GM19043 (cell line): Measurements from ENCODE around the gene VSNL1.

ENCODE experiments used
- ATAC-seq: cut with Tn5 transposase; IDR thresholded peaks from one replicate; pipeline ENCODE4 v1.9.1; 2021; ENCODE audit warnings: low read depth; ENCODE audit not compliant: unreplicated experiment

Gene VSNL1

DNA sequence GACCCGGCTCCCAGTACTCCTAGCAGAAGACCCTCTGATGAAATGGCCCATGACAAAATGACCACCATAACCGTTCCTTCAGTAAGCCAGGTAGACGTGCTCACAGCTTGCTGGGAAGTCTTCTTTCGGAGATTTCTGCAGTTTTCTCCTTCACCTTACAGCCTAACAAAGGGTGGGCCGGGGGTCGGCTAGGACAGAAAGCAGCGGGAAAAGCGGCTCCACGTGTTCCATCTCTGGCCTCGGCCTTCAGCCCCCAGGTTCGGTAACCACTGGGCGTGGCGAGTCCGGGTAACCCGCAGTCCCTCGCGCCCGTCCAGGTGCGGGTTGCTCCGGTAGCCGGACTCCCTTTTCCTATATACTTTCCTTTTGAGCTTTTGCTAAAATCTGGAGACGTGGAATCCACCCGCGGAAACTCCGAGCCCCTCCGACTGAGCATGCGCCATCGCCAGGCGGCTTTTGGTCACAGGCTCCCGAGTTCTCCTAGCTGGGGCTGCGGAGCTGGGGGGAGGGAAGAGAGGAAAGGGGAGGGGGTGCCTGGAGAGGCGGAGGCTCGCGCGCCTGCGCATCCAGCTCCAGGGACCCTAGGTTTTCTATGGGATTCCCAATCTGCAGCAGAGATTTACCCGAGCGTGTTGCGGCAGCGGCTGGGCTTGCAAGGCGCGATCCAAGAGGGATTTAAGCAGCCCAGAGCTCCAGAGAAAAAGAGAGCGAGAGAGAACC lies at the start of gene VSNL1:
VSNL1 (plus strand) TSS at position 604 of the 720 bp plus-strand sequence. CDS start 51,379 bp downstream, outside the sequence.
- no peak for ATAC-seq

DNA sequence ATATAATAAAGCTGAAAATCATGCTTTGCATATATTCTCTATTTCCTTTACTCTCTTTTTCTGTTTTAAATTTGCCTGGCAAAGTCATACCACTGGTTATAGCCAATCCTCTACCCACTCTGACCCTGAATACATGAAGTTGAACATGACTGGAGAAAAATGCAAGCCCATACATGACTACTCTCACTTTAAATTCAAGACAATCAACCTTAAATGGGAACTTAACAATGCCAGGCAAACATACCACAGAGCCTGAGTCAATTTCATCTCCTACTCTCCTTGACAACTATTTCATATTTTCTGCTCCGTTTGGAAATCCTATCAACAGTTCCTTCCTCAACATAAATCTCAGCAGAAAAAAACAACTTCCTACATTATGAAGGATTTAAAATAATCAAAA lies 44.9 kb upstream of the VSNL1 start:
- no peak for ATAC-seq

DNA sequence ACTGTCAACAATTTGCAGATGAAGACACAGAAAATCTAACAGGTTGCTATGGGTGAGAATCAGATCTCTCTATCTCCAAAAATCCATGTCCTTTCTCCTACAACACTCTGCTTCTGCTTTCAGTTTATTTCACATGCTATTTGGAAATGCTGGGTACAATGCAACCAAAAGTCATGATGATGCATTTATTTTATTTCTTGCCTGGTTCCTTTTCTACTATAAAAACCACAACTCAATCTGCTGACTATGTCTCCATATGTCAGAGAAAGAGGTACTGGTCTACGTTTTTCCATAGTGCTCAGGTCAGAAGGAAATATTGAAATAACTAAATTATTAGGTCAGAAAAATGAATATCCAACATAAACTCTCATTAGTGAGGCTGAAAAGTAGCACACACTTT lies 42.8 kb upstream of the VSNL1 start:
- ATAC-seq: no peak

DNA sequence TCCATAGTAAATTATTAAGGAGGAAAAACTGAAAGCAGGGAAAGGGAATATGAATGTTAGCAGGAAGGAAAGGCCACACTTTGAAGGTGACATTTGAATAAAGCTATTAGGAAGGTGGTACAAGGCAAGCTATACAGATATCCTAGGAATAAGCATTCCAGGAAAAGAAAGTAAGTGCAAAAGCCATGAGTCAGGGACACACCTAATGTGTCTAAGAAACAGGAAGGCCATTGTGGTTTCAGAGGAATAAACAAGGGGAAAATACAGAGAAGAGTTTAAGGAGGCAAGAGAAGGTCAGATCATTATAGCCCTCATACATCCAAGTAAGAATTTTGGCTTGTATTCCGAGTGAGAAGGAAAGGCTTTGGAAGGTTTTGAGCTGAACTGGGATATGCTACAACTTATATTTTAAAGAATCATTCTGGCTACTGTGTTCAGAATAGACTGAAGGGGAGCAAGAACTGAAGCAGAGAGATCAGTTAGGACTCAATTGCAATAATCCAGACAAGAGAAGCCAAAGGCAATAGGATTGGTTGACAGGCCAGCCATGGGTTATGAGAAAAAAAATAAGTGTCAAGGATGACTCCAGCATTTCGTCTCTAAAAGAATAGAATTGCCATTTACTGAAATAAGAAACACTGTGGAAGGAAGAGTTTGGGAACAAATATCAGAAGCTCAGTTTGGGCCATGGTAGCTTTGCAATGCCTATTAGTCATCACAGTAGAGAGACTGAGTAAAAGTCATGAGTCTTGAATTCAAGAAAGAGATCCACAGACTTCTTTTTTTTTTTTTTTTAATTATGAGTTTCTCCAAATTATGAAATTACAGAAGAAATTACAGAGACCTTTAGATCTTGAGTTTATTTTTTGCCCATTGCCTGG lies 33.5 kb upstream of the VSNL1 start:
- ATAC-seq: no peak

DNA sequence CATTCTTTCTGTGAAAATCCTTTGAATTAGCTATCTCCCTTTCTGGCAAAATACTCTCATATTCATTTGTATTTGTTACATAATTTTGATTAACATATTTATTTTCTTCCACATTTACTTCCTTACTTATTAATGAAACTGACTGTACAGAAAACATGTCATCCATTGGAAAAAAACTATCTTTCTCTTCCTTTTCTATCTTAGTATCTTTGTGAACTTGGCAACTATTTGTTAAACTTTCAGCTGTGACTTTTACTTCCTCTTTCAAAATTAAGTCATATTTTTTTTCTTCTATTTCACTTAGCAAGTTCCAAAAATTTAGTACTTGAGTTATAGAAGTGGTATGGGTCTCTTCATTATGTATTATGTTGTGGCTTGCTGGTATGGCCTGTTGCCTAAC lies 24.8 kb upstream of the VSNL1 start:
- ATAC-seq: peak; percentile 36

DNA sequence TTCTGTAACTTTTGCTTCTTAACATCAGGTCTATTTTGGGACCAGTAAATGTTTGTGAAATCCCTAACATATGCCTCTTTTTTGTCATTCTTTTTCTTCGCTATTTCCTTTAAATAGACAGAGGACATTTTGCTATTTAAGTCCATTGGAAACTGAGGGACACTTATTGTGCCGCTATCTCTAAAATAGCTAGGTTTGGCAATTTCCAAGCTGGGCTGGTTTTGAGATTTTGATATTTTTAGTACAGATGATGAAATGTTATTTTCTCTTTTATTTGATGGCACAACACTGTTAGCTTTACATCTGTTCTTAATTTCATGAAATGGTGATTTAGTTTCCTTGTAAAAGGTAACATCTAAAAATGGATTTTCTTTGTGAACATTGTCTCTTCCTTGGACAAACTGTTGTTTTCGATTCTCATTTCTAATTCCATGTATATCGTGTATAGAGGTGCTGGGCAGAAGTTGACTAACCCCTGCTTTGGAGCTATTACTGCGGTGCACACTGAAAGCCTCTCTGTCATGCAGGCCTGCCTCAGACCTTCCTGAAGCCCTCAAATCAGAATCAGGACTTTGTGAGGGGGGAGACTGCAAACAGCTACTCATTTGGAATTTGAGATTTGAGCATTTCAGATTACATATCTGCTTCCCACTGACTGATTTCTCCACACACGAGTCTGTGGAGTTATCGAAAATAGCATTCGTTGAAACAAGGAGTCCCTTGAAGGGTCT lies 22.9 kb upstream of the VSNL1 start:
- peak; percentile 40 for ATAC-seq

DNA sequence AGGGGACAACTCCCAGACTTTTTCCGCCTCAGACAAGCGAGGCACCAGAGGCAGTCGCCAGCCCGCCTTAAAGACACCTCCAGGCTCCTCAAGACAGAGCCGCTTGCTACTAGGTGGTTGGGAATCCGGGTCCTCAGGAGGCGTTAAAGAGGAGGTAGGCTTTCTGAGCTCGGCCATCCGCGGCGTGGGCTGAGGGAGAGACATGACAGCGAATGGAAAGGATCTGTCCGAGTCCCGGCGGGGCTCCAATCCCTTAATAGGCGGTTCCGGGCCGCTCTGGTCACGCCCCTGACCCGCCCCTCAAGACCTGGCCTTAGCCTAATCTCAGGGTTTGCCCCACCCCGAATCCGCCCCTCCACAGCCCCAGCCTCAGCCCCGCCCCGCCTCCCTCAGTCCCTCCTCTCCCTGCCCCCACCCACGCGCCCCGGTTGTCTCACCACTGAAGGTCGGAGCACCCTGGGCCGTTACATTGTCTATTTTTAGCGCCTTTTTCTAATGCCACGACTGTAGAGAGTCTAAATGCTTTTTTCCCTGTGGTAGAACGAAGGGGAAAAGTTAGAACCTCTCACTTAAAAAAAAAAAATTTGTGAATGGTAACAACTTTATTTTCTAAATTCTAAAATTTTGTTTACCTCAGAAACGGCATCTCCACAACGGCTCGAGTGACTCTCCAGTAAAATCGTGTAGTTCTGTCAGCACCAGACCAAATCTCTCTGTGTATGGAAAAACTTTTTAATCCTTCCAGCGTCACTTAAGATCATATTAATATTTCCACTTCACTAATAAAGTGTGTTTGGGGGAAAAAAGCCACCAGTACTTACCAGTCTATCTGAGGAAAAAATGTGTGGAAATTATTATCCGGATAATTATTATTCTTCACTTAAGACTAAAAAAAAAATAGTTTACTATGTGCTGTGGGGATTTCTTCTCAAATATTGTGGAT lies 22.0 kb upstream of the VSNL1 start, which contains the start of gene RAD51AP2:
RAD51AP2 (minus strand) TSS at position 229 of the 943 bp plus-strand sequence; CDS start at position 204, 25 bp downstream.
- peak; percentile 74 for ATAC-seq

DNA sequence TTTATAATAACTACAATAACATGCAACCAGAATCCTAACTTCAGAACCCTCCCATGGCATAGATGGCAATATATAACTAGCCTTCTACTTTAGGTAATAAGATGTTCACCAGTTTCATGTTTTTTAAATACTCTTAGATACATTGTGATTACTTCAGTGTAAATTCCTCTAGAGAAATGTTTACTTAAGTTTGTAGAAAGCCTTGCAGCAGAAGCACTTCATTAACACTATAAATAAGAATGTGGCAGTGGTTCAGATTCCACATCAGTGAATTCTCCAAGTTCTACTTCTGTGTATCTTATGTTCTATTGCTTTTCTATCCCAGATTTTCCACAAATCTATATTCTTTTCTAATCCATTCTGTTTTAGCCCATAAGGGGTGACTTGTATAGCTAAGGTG lies 21.0 kb upstream of the VSNL1 start:
- ATAC-seq: no peak

DNA sequence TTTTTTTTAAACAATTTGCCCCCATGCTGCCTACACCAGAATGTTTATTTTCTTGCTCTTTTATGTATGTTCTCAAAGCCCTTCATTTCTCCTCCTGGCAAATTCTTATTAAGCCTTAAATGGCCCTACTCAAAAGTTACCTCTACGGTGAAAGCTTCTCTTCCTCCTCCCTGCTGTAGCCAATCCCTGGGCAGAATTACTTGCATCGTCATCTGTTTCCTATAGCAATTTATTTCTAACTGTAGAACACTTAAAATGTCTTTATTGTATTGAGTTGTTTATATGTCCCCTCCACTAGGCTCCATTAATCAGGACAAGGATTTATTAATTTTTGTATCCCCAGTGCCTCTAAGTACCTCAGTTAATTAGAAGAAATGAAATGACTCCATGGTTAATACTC lies 19.7 kb upstream of the VSNL1 start:
- ATAC-seq: no peak

DNA sequence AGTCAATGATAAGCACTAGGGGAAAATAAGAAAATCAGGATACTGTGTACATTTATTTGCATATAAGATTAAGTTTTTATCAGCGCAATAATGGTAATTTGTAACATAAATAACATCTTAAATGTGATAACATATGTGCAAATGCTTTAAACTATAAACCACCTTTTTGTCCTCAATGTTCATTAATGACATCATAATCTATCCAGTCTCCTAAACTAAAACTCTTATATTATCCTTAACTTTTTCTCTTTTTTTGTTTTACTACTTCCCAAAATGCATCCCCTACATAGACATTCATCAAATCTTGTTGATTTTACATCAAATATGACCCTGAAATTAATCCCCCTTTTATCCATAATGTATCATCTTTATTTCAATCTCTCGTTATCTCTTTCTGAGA lies 18.9 kb upstream of the VSNL1 start:
- ATAC-seq: no peak

DNA sequence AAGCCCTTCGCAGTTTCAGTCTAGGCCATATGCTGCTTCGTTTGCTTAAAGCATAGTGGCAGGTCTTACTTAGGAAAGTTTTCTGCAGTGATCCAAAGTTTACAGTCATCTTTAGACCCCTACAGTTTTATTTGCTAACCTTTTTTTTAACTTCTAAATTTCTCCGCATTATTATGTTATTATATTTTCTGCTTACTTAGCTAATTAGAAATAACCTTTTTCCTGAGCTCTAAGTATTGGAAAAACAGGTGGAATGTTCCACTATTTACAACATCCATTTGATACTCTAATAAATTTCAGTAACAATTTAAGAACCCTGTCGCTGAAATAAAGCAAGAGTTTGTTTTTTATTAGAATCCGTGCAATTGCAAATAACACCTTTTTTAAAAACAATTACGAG lies 18.2 kb upstream of the VSNL1 start:
- ATAC-seq: no peak

DNA sequence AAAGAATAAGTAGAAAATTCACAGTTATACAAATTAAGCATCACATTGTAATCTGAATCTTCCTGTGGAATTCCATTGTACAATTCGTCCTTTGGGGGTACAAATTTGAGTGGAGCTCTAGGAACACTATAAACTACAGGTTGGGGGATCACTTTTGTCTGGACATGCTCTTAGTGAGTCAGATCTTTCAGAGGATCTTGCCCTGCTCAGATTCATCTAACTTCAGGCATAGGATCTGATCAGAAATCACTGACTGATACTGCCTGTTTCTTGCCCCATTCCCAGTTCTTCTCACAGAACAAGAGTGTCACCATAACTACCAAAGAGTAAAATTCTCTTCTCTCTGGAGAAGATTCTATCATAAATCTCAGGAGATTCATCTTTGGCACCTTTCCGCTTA lies 10.7 kb upstream of the VSNL1 start:
- no peak for ATAC-seq

DNA sequence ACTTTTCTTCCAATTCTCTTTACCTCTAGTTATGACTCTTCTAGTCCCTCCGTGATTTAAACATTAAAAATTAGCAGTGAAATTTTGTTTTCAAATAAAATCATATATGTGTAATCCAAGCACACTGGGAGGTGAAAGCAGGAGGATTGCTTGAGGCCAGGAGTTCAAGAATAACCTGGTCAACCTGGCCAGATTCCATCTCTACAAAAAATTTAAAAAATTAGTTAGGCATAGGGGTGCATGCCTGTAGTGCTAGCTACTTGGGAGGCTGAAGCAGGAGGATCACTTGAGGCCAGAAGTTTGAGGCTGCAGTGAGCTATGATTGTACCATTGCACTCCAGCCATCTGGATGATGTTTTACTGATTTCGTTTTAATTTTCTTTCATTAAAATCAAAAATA lies 7.0 kb upstream of the VSNL1 start:
- no peak for ATAC-seq

DNA sequence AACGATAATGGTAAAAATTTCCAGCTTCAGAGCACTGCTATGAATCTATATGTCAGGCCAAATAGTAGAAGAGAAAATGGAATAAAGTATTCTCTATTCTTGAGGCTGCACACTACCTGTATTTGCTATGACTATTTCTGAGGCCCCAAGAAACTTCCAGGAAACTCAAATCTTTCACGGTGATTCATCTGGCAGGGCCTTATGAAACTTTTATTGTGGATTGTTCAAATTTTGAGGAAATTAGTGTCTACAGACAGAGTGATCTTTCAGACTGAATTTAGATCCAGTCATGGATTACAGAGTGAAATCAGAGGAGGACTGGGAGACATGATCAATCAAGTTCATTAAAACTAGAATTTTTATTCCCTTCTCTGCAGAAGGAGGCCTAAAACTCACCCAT lies 4.1 kb upstream of the VSNL1 start:
- no peak for ATAC-seq

DNA sequence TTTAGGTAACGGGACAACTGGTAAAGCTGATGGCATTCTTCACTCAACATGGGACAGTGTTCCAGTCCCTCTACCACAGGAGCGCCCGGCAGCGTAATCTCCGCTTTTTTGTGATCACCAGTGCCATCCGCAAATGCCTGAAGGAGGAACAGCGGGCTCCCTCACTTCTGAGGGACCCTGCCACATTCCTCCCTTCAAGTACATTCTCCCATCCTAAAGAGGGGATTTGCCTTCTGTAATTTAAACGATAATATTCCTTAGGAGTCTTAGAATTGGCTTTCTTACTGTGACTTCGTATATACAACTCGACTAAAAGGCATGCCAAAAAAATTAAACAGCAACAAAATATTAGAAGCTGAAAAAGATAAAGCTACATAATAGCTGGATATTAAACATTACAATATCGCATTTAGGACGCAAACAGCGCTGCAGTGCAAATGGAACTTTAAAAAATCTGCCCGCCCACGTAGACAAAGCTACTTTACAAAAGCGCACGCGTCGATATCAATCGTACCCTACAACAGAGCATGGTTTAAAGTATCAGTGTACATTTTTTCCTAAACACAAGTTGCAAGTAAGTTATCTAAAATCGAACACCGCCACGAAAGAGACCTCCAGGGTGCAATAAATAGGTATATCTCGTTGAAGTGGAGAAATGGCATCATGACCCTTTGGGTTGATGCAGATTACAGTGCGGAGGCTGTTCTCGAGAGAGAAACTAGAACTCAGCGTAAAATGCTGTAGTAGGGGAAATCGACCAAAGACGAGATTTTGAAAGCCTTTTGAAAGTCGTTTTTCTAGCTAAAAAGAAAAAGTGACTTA lies 2.3 kb upstream of the VSNL1 start:
- ATAC-seq: no peak

DNA sequence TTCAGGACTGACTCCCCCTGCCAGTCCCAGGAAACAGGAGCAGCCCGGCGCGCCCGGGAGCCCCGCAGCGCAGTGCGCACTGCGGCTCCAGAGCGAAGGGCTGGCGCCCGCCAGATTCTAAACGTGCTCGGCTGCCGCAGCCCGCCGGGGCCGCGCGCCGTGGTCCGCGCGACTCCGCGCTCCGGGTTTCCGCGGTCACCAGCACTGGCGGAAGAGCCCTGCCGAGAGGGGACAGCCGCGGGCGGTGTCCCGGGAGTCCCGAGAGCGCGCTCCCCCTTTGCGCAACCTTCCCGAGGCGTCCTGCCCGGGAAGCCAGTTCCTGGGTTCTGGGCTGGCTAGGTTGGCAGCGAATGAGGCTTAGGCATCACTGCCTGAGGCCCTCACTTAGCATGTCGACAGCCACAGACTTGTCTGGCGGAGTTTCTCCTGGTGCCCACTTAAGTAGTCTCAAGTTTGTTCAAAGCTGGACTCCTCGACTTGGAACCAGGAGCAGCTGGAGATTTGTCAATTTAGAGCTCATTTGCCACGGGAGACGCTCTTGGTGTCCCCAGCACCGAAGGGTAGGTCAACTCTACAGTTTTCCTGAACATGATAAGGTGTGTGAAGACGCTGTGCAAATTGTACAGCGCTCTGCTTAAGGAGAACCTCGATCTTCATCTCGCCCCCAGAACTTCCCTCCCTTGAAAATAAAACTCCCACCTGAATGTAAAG lies 1.5 kb upstream of the VSNL1 start:
- no peak for ATAC-seq

DNA sequence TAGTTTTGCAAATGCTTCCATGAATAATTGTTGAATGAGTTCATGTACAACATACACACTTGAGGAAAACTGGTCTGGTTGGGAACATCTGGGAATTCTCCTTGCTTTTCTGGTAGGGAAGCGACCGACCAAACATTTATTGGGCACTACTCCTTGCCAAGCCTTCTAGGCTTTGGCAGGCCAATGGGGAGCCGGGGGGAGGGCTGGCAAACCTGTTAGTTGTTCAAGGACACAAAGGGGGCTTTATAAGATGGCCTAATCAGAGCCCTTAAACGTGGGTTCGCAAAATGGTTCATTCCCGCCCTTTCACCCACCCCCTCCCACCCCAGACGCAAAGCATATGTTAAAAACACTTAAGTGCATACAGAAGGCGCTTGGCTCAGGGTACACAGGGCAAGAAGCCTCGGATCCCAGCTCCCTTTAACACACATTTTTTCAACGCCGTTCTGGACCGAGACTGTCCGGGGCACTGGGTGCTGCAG lies 844 bp upstream of the VSNL1 start:
- no peak for ATAC-seq

DNA sequence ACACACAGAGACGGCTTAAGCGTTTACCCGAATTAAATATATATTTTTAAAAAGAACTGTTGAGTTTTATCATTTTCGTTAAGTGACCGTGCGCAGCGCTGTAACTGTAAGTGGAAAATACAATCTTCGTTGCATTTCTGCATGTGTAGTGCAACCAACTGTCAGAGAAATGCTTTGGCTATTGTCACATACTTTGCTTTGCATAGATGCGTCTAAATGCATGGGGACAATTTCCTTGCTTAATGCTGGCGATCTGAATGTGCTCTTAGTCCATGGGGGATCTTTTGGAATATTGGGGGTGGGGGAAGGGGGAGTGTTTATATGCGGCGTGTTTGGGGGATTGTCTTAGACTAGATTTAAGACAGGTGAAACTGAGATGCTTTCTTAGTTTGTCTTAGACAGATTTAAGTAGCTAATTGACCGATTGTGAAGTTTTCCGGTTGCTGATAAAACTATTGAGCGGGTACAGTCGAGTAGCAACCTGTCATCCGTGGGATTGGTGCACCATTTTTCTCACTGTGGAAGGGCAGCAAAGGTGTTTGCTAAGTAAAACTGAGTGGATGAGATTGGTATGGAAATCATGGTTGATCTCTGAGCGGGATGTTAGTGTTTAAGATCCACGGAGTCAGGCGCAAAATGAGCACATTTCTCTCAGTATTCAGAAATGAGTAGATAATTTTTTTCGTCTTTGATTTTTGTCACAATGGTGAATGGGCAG lies 476 bp downstream of the VSNL1 start:
- no peak for ATAC-seq
